Karpas-422 (cell line): ENCODE measurements around the gene KIF1A. TPM values are rescaled to one million over a fixed set of nuclear protein-coding genes. Genes with fewer than 3 reads are reported as not detected.
"Not testable (repeated sequence)": the region's sequence is repeated elsewhere in the genome, so short reads cannot be mapped to it uniquely, and the experiment has no call there.

ENCODE experiments used
- DNase-seq: peaks from one replicate; pipeline ENCODE4 v3.0.0-alpha.2; 2015
- H2AFZ ChIP-seq: fragments of 200-600 bp; sonication (generic); 2 replicates; pipeline ENCODE4 v1.6.1; 2014; ENCODE audit warnings: antibody characterized with exemption, low read length, mixed read lengths
- H3K27ac ChIP-seq: fragments of 200-600 bp; sonication (generic); 2 replicates; pipeline ENCODE4 v1.5.1; 2014; ENCODE audit warnings: mild to moderate bottlenecking, low read length, moderate library complexity
- H3K27me3 ChIP-seq: fragments of 200-600 bp; sonication (generic); 2 replicates; pipeline ENCODE4 v1.6.1; 2014; ENCODE audit warnings: low read length, mixed read lengths
- H3K36me3 ChIP-seq: fragments of 200-600 bp; sonication (generic); 2 replicates; pipeline ENCODE4 v1.6.1; 2014; ENCODE audit warnings: low read length, mixed read lengths; ENCODE audit not compliant: insufficient read depth
- H3K4me1 ChIP-seq: fragments of 200-600 bp; sonication (generic); 2 replicates; pipeline ENCODE4 v1.6.1; 2014; ENCODE audit warnings: mild to moderate bottlenecking, low read length, mixed read lengths
- H3K4me2 ChIP-seq: fragments of 200-600 bp; sonication (generic); 2 replicates; pipeline ENCODE4 v1.6.1; 2014; ENCODE audit warnings: low read length, low read depth, mild to moderate bottlenecking; ENCODE audit not compliant: poor library complexity, severe bottlenecking
- H3K4me3 ChIP-seq: fragments of 200-600 bp; sonication (generic); 2 replicates; pipeline ENCODE4 v1.5.1; 2014; ENCODE audit warnings: mild to moderate bottlenecking, antibody characterized with exemption, low read length, mixed read lengths
- H3K79me2 ChIP-seq: fragments of 200-600 bp; sonication (generic); 2 replicates; pipeline ENCODE4 v1.6.1; 2014; ENCODE audit warnings: mild to moderate bottlenecking, low read length, mixed read lengths
- H3K9ac ChIP-seq: fragments of 200-600 bp; sonication (generic); 2 replicates; pipeline ENCODE4 v1.6.0; 2014; ENCODE audit warnings: low read length
- H3K9me2 ChIP-seq: fragments of 200-600 bp; sonication (generic), shearing (Covaris generic); replicated peaks from 2 replicates; pipeline ENCODE4 v1.6.0; 2014; ENCODE audit warnings: mild to moderate bottlenecking, low read length, moderate library complexity; ENCODE audit not compliant: insufficient read depth
- H3K9me3 ChIP-seq: fragments of 300-700, 200-600 bp; sonication (generic); 2 replicates; pipeline ENCODE4 v1.6.1; 2014; ENCODE audit warnings: low read length, mixed read lengths
- H4K20me1 ChIP-seq: fragments of 200-600 bp; sonication (generic); 2 replicates; pipeline ENCODE4 v1.6.1; 2014; ENCODE audit warnings: mild to moderate bottlenecking, antibody characterized with exemption, low read length, low read depth; ENCODE audit not compliant: insufficient read depth
- total RNA-seq: library from RNA; depleted of rRNA; stranded (reverse); fragments of >200 nt; shearing (Covaris generic); gene quantifications from 2 replicates; pipeline ENCODE4 v1.2.3, GENCODE V29; 2014; ENCODE audit warnings: low replicate concordance

KIF1A gene
- total RNA-seq, 1 experiment from 2014 or later = not detected

GRCh38 chr2:240692583-240693561, 127.1 kb downstream of the KIF1A start:
- not testable (repeated sequence) for H3K4me3 ChIP-seq, H3K79me2 ChIP-seq, H3K4me2 ChIP-seq, H3K9ac ChIP-seq, H3K27ac ChIP-seq, H3K9me3 ChIP-seq, H3K4me1 ChIP-seq, H3K27me3 ChIP-seq, H3K9me2 ChIP-seq, H3K36me3 ChIP-seq, DNase-seq, H4K20me1 ChIP-seq, H2AFZ ChIP-seq

- not testable (repeated sequence) for H3K9ac ChIP-seq, H3K27me3 ChIP-seq, H3K9me3 ChIP-seq, H3K36me3 ChIP-seq, H4K20me1 ChIP-seq, H3K4me3 ChIP-seq, H3K4me2 ChIP-seq, H2AFZ ChIP-seq, DNase-seq, H3K79me2 ChIP-seq, H3K27ac ChIP-seq, H3K4me1 ChIP-seq, H3K9me2 ChIP-seq
Measured at GRCh38 chr2:240691631-240692420, 128.2 kb downstream of the KIF1A start, which contains the start of gene AQP12A. AQP12A (plus strand) TSS chr2:240691866; CDS start chr2:240691914, 48 bp downstream.

GRCh38 chr2:240691075-240691427, 129.0 kb downstream of the KIF1A start:
- not testable (repeated sequence) for H2AFZ ChIP-seq, H3K9ac ChIP-seq, DNase-seq, H3K4me3 ChIP-seq, H4K20me1 ChIP-seq, H3K4me1 ChIP-seq, H3K27ac ChIP-seq, H3K4me2 ChIP-seq, H3K27me3 ChIP-seq, H3K9me3 ChIP-seq, H3K79me2 ChIP-seq, H3K9me2 ChIP-seq, H3K36me3 ChIP-seq

GRCh38 chr2:240690421-240691074, 129.5 kb downstream of the KIF1A start:
- not testable (repeated sequence) for DNase-seq, H3K27me3 ChIP-seq, H3K9me3 ChIP-seq, H3K36me3 ChIP-seq, H3K4me2 ChIP-seq, H4K20me1 ChIP-seq, H3K4me3 ChIP-seq, H2AFZ ChIP-seq, H3K9me2 ChIP-seq, H3K79me2 ChIP-seq, H3K9ac ChIP-seq, H3K4me1 ChIP-seq, H3K27ac ChIP-seq

- H3K9me3 ChIP-seq = no peaks in the 10 kb centered on the region
- H3K4me2 ChIP-seq = no peak overlapping the region
- H3K9me2 ChIP-seq = no peaks in the 10 kb centered on the region
- no peak overlapping the region for H3K9ac ChIP-seq
- H2AFZ ChIP-seq = no peak overlapping the region
- no peaks in the 10 kb centered on the region for H4K20me1 ChIP-seq
- no peaks in the 10 kb centered on the region for H3K79me2 ChIP-seq
- no peaks in the 10 kb centered on the region for H3K4me1 ChIP-seq
- H3K27me3 ChIP-seq = no peaks in the 10 kb centered on the region
- DNase-seq = no peak
- H3K36me3 ChIP-seq = no peaks in the 10 kb centered on the region
- H3K4me3 ChIP-seq = no peak overlapping the region
- H3K27ac ChIP-seq = no peak overlapping the region
Measured at GRCh38 chr2:240689975-240690374, 130.0 kb downstream of the KIF1A start.

- Histone ChIP-seq H3K9me3 (no peaks in the 10 kb centered on the region), H3K4me1 (no peaks in the 10 kb centered on the region), H3K79me2 (no peaks in the 10 kb centered on the region), H3K27me3 (no peaks in the 10 kb centered on the region), H3K36me3 (no peaks in the 10 kb centered on the region), H3K9me2 (no peaks in the 10 kb centered on the region), H3K27ac (no peak overlapping the region), H3K9ac (no peak overlapping the region), H3K4me2 (no peak overlapping the region), H4K20me1 (no peaks in the 10 kb centered on the region), H3K4me3 (no peak overlapping the region), H2AFZ (no peak overlapping the region)
- DNase-seq = no peak
Measured at GRCh38 chr2:240688553-240688919, 131.5 kb downstream of the KIF1A start.

GRCh38 chr2:240687741-240688552, 132.1 kb downstream of the KIF1A start:
- Histone ChIP-seq H3K36me3 (no peaks in the 10 kb centered on the region), H3K9ac (no peak overlapping the region), H2AFZ (no peak overlapping the region), H3K4me3 (no peak overlapping the region), H3K79me2 (no peaks in the 10 kb centered on the region), H3K27me3 (no peaks in the 10 kb centered on the region), H3K9me2 (no peaks in the 10 kb centered on the region), H3K9me3 (no peaks in the 10 kb centered on the region), H3K27ac (no peak overlapping the region), H3K4me1 (no peaks in the 10 kb centered on the region), H4K20me1 (no peaks in the 10 kb centered on the region), H3K4me2 (no peak overlapping the region)
- DNase-seq = no peak
